H4 (cell line): Measurements from ENCODE around the gene CTPS2. TPM values are rescaled to one million over a fixed set of nuclear protein-coding genes. Genes with fewer than 3 reads are reported as not detected.
"Not testable (repeated sequence)": the region's sequence is repeated elsewhere in the genome, so short reads cannot be mapped to it uniquely, and the experiment has no call there.

Source experiments
- DNase-seq: peaks from one replicate; pipeline ENCODE4 v3.0.0-alpha.2; 2015; ENCODE audit warnings: low spot score
- total RNA-seq: library from RNA; depleted of rRNA; stranded (reverse); fragments of >200 nt; shearing (Covaris generic); gene quantifications from 2 replicates; pipeline ENCODE4 v1.2.3, GENCODE V29; 2014

The CTPS2 gene
- total RNA-seq, 1 experiment from 2014 or later = 5.7 TPM

DNA sequence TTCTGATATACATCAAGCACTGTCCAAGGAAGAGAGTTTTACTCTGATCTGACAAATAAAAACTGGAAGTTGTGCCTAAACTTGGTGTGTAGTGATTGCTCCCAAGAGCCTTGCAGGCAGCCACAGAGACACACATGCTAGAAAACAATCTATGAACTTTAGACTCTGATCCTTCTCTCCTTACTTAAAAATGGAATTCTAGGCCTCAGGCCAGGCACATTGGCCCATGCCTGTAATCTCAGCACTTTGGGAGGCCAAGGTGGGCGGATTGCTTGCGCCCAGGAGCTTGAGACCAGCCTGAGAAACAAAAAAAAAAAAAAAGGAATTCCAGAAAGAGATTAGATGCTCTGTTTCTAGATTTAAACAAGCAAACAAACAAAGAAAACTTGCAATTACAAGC, 108.1 kb downstream of the CTPS2 start:
- DNase-seq = no peak

DNA sequence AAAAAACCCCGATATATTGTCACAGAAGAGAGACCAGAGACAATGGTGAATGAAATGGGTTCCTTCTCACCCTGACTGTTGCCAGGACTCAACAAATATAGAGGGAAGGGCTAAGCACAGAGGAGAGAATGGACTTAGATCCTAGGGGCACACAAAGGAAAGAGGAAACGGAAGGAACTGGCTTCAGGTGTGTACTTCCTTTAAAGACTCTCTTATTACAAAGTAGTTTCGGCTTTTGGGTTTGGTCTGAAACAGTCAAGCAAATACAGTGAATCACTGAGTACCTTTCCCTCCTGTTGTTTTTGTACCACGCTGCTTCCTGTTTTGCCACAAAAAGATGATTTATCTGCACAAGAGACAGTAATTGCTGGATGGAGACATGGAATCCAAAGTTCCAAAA, 108.6 kb downstream of the CTPS2 start:
- DNase-seq = no peak

GRCh38 chrX:16603235-16603634, 109.2 kb downstream of the CTPS2 start:
- DNase-seq = not testable (repeated sequence)

DNA sequence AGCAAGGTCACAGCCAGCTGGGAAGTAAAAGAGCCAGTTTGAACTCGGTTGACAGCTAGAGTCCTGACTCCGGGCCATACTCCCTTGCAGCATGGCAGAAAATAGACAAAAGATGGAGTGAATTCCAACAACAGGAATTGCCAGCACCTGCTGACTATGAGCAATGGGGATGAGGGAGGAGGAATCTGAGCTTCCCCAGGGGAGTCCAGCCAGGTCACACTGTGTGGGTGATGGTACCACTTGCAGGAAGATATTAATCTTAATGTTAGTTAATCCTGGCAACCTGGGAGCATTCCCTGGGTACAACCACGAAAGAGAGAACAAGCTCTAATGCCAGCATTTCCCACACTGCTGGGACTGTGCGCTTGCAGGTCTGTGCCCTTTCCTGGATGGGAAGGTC, 110.6 kb downstream of the CTPS2 start:
- DNase-seq = no peak

DNA sequence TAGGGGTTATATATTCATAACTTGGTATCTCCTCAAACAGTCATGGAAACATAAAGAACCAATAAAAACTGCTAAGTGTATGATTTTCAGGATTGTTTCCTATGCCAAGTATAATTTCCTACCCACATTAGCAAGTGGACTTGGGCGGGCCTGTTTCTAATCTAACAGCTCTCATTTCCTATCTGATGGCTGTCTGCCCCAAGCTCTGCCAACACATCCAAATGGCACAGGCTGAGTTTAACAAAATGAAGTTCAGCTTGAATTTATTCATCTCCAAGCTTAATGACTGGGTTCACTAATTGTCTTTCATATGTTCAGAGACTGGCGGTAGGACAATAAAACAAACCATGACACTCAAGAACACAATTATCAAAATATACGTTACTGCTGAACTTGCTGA, 118.0 kb downstream of the CTPS2 start:
- no peak for DNase-seq

DNA sequence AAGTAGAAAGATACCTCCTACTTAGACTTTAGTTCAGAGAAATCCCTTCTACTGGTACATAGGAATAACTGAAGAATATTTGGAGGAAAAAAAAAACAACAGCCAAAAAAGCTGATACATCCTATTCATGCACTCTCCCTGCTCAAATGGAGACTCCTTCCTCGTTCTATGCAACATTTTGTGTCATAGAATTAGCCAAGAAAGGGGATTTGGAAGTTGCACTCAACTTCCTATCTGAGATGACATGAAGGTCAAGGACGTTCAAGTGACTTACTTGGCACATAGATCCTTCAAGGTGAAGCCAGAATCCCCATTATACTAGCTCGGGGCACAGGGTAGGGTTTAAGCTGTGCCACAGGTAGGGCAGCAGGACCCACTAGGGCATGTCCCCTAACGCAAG, 118.7 kb downstream of the CTPS2 start:
- no peak for DNase-seq

DNA sequence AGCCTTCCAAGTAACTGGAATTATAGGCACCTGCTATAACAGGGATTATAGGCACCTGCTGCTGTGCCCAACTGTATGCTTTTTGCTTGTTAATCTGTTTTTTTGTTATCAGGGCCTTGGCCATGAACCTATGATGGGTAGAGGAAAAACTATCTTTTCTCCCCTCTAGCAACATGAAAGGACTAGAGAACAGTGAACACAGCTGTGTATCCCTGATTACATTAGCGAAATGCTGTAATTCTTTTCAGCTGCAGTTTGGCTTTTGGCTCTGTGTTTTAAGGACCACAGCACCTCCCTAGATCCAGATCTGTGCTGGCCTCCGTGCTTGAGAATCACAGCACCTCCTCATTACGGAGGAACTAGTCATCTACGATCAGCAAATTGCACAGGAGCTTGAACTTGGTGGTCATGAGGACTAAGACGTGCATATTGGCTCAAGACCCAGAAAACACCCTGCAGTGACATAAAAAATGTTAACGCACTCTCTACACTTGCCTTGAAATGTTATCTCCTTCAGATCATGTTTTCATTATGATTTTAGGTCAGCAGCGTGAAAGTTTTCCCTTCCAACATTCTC, 120.2 kb downstream of the CTPS2 start:
- no peak for DNase-seq

- DNase-seq = no peak
Measured at GRCh38 chrX:16589826-16590225, 122.6 kb downstream of the CTPS2 start.

GRCh38 chrX:16589211-16589610, 123.3 kb downstream of the CTPS2 start:
- peak; percentile 6 for DNase-seq

- no peak for DNase-seq
Measured at GRCh38 chrX:16588266-16588665, 124.2 kb downstream of the CTPS2 start.

GRCh38 chrX:16587836-16588235, 124.6 kb downstream of the CTPS2 start:
- DNase-seq = no peak

DNA sequence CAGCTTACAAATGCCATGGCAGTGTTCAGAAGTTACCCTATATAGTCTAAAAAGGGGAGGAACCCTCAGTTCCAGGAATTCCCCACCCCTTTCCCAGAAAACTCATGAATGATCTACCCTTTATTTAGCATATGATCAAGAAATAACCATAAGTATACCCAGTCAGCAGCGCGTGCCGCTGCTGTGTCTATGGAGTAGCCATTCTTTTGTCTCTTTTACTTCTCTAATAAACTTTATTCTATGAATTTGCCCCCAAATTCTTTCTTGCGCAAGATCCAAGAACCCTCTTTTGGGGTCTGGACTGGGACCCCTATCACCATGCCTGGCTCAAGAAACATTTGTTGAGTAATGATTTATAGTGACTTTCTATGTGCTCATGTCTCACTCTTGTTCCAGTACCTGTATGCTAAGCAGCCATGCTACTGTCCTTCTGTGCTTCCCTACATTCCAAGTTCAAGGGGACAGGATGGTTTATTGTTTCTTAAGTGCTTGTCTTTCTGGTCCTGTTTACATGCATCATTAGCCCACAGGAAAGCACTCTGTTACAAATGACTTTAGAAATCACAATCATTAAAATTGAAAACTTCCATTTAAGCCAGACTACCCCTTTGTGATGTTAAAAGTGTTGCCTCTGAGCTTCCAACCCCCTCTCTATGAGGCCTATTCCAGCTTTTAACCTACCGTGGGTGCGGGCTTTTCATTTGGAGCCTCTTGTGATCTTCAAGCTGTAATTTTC, 125.9 kb downstream of the CTPS2 start:
- DNase-seq = no peak

DNA sequence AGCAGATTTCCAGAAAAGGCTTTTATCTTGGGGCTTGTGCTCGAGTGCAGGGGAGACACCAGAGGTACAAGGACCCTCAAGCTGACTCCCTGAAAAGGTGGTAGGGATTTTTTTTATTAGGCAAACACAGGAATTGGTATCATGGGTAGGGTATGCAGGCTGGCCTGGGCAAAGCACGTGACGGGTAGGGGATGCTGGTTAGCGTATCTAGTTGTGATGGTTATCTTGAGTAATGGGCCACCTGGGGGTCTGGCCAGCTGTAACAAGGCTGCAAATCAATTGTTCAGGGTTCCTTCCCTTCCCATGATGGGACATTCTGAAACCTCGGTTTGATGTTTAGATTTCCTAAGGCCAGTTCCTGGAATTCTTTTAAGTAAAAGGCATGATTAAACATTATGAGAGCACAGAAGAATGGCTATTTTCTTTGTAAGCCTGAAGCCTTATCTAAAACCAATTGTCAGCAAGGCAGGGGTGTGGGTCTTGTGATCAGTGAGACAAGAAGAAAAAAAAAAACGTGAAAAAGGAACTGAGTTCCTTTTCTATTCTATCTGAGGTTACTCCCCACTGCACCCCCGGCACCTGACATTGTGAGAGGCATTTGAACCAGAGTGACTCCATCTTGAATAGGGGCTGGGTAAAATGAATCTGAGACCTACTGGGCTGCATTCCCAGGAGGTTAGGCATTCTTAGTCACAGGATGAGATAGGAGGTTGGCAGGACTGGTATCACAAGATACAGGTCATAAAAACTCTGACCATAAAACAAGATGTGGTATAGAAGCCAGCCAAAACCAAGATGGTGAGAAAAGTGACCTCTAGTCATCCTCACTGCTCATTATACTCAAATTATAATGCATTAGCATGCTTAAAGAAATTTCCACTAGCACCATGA, 126.7 kb downstream of the CTPS2 start:
- DNase-seq = no peak

- DNase-seq = not testable (repeated sequence)
Measured at GRCh38 chrX:16580004-16580797, 132.3 kb downstream of the CTPS2 start.

DNA sequence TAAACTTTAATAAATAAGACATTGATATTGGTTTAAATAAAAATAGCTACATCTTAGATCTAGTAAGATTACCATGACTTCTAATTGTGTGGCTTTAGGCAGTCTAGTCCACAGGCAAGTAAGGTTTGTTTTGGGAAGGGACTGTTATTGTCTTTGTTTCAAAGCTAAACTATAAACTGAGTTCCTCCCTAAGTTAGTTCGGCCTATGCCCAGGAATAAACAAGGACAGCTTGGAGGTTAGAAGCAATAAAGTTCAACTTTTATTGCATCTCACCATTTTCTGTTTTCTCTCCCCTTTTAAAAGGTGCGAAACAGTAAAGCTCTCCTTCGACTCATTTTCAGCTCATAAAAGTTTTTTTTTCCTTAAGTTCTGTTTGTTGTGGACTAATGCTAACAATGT, 133.0 kb downstream of the CTPS2 start:
- no peak for DNase-seq

GRCh38 chrX:16578218-16578617, 134.3 kb downstream of the CTPS2 start:
- DNase-seq = no peak

DNA sequence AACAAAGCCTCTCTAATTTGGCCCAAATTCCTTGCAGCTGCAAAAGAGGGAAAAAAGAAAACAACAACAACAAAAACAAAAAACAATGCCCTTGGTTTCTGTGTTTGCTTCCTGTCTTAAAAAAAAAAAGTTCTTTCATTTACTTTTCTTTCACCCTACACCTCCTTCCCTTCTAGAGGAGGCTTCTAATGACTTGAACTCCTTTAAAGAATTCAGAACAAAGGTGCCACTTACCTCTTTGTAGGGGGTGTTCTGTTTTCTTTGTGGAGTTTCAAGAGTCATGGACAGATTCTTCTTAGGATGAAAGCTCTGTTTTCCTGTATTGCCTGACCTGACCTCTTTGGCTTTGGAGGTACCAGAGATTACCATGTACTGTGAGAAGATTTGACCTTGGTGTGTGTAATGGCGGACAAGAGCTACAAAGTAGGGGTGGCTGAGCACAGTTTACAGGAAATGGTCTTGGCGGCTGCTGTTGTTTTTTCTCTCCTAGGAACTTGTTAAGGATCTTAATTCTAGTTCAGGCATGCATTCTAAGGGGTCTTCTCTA, 134.9 kb downstream of the CTPS2 start:
- DNase-seq = no peak

DNA sequence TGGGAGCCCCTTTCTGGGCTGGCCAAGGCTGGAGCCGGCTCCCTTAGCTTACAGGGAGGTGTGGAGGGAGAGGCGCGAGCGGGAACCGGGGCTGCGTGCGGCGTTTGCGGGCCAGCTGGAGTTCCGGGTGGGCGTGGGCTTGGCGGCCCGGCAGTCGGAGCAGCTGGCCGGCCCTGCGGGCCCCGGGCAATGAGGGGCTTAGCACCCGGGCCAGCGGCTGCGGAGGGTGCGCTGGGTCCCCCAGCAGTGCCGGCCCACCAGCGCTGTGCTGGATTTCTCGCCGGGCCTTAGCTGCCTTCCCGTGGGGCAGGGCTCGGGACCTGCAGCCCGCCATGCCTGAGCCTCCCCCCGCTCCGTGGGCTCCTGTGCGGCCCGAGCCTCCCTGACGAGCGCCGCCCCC, 137.1 kb downstream of the CTPS2 start:
- not testable (repeated sequence) for DNase-seq

DNA sequence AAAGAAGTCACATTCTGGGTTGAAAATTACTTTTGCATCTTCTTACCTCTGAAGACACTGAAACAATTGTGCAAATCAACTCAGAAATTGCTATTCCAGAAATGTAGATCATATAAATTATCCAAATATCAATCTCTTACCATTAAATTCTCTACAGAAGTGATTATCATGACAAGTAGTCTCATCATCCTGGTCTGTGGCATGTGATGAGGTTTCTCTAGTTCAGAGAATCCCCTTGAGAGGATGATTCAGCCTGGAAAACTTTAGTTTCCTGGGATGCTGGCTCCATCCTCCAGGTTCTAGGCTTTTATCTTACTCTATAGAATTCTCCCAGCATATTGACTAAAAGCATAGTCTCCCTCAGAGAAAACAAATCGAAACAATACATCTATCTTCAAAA, 138.7 kb downstream of the CTPS2 start:
- DNase-seq = no peak

- DNase-seq = no peak
Measured at GRCh38 chrX:16567681-16568080, 144.8 kb downstream of the CTPS2 start.

DNA sequence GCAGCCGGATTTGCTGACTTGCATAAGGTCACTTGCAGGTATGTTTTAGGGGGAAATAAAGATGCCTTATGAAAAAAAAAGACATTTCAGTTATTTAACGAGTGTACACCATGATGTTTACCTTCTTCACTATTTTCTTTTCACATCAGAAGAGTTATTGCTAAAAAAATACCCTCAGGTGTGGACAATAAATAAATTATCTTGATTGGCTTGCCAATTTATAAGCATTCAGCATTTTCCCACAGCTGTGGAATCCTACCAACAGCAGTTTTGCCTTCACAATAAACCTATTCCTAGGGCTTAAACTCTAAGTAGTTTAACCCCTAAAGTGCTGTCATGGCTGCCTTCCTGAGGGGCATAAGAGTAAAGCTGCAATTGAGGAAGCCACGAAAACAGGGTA, 145.9 kb downstream of the CTPS2 start:
- no peak for DNase-seq

GRCh38 chrX:16560173-16560572, 152.3 kb downstream of the CTPS2 start:
- DNase-seq = no peak
